ENCODE measurements around the gene RNF223.

RNF223 gene

DNA sequence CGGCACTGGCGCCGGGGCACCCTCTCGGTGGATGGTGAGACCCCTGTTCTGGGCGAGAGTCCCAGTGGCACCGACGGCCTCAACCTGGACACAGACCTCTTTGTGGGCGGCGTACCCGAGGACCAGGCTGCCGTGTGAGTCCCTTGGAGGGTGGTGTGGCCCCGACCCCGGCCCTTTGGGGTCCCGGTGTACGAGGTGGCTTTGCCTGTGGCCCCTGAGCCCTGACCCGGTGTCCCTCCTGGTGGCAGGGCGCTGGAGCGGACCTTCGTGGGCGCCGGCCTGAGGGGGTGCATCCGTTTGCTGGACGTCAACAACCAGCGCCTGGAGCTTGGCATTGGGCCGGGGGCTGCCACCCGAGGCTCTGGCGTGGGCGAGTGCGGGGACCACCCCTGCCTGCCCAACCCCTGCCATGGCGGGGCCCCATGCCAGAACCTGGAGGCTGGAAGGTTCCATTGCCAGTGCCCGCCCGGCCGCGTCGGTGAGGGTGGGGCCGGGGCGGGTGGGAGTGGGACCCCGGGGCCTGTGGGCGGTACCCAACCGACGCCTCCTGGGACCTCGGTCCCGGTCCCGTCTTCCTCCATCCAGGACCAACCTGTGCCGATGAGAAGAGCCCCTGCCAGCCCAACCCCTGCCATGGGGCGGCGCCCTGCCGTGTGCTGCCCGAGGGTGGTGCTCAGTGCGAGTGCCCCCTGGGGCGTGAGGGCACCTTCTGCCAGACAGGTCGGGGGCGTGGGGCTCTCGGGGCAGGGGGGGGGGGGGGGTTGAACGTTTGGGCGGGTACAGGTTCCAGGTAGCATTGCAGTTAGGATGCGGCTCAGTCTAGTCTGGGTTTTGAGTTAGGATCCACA is 24.6 kb downstream of the RNF223 start:
- Histone ChIP-seq H3K27ac (ENCODE audit: low read length) (no peak overlapping the region), H3K27me3 (ENCODE audit: insufficient read depth, low read length) (no peaks in the 10 kb centered on the region), H3K36me3 (ENCODE audit: insufficient read depth, low read depth, low read length) (peaks cover 40% of the 10 kb centered on the region)

DNA sequence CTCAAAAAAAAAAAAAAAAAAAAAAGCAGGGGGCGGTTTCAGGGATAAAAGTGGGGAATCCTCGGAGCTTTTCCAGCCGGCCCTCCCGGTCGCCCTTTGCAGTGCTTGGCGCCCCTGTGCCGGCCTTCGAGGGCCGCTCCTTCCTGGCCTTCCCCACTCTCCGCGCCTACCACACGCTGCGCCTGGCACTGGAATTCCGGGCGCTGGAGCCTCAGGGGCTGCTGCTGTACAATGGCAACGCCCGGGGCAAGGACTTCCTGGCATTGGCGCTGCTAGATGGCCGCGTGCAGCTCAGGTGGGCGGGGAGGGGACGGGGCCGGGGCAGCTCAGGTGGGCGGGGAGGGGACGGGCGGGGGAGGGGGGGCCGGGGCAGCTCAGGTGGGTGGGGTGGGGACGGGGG is 25.3 kb downstream of the RNF223 start:
- H3K27ac ChIP-seq (ENCODE audit: low read length) = no peak overlapping the region
- no peak overlapping the region for H3K9ac ChIP-seq (ENCODE audit: low read depth, low read length)
- H3K4me3 ChIP-seq (ENCODE audit: low read length) = no peak overlapping the region
- no peaks in the 10 kb centered on the region for H3K9me3 ChIP-seq (ENCODE audit: insufficient read depth, low read depth, low read length)
- H3K36me3 ChIP-seq (ENCODE audit: insufficient read depth, low read depth, low read length) = peaks cover 39% of the 10 kb centered on the region
- H3K27me3 ChIP-seq (ENCODE audit: insufficient read depth, low read length) = no peaks in the 10 kb centered on the region
- H3K4me1 ChIP-seq (ENCODE audit: insufficient read depth, low read length) = no peaks in the 10 kb centered on the region

More for the DNA sequence above, 24.6 kb downstream of the RNF223 start:
- no peak overlapping the region for H3K9ac ChIP-seq (ENCODE audit: low read depth, low read length)
- H3K4me1 ChIP-seq (ENCODE audit: insufficient read depth, low read length) = no peaks in the 10 kb centered on the region
- no peak overlapping the region for H3K4me3 ChIP-seq (ENCODE audit: low read length)
- H3K9me3 ChIP-seq (ENCODE audit: insufficient read depth, low read depth, low read length) = no peaks in the 10 kb centered on the region

DNA sequence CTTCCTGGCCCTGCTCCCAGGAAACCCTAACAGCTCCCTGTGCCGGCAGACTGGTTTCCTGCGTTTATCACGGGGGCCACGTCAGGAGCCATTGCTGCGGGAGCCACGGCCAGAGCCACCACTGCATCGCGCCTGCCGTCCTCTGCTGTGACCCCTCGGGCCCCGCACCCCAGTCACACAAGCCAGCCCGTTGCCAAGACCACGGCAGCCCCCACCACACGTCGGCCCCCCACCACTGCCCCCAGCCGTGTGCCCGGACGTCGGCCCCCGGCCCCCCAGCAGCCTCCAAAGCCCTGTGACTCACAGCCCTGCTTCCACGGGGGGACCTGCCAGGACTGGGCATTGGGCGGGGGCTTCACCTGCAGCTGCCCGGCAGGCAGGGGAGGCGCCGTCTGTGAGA is 26.1 kb downstream of the RNF223 start:
- H3K9me3 ChIP-seq (ENCODE audit: insufficient read depth, low read depth, low read length) = no peaks in the 10 kb centered on the region
- H3K9ac ChIP-seq (ENCODE audit: low read depth, low read length) = no peak overlapping the region
- H3K4me1 ChIP-seq (ENCODE audit: insufficient read depth, low read length) = no peaks in the 10 kb centered on the region
- H3K27ac ChIP-seq (ENCODE audit: low read length) = no peak overlapping the region
- no peak overlapping the region for H3K4me3 ChIP-seq (ENCODE audit: low read length)
- peaks cover 41% of the 10 kb centered on the region for H3K36me3 ChIP-seq (ENCODE audit: insufficient read depth, low read depth, low read length)
- no peaks in the 10 kb centered on the region for H3K27me3 ChIP-seq (ENCODE audit: insufficient read depth, low read length)

DNA sequence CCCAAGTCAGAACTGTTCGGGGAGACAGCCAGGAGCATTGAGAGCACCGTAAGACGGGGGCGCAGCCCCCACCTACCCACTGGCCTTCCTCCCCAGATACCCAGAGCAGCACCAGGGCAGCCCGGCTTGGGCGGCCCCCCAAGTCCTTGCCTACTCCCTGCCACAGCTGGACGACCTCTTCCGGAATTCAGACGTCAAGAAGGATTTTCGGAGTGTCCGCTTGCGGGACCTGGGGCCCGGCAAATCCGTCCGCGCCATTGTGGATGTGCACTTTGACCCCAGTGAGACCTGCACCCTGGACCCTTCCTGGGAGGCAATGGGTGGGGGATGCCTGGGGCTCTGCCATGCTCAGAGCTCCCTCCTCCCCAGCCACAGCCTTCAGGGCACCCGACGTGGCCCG is 26.7 kb downstream of the RNF223 start:
- peaks cover 35% of the 10 kb centered on the region for H3K36me3 ChIP-seq (ENCODE audit: insufficient read depth, low read depth, low read length)
- H3K4me3 ChIP-seq (ENCODE audit: low read length) = no peak overlapping the region
- no peak overlapping the region for H3K9ac ChIP-seq (ENCODE audit: low read depth, low read length)
- no peaks in the 10 kb centered on the region for H3K9me3 ChIP-seq (ENCODE audit: insufficient read depth, low read depth, low read length)
- no peak overlapping the region for H3K27ac ChIP-seq (ENCODE audit: low read length)
- H3K27me3 ChIP-seq (ENCODE audit: insufficient read depth, low read length) = no peaks in the 10 kb centered on the region
- H3K4me1 ChIP-seq (ENCODE audit: insufficient read depth, low read length) = no peaks in the 10 kb centered on the region

DNA sequence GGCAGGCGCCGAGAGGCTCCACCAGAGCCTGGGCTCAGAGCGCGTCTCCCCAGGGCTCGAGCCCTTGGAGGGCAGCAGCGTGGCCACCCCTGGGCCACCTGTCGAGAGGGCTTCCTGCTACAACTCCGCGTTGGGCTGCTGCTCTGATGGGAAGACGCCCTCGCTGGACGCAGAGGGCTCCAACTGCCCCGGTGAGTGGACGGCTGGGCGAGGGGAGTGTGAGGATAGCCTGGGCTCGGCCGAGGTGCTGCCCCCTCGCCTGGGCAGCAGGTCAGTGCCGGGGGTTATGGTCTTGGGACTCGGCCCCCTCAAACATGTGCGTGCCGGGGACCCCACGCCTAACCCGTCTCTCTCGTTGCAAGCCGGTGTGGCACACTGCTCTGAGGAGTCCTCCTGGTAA is 27.3 kb downstream of the RNF223 start:
- no peak overlapping the region for H3K4me3 ChIP-seq (ENCODE audit: low read length)
- no peaks in the 10 kb centered on the region for H3K27me3 ChIP-seq (ENCODE audit: insufficient read depth, low read length)
- no peaks in the 10 kb centered on the region for H3K9me3 ChIP-seq (ENCODE audit: insufficient read depth, low read depth, low read length)
- H3K27ac ChIP-seq (ENCODE audit: low read length) = no peak overlapping the region
- no peak overlapping the region for H3K9ac ChIP-seq (ENCODE audit: low read depth, low read length)
- H3K4me1 ChIP-seq (ENCODE audit: insufficient read depth, low read length) = no peaks in the 10 kb centered on the region
- peaks cover 29% of the 10 kb centered on the region for H3K36me3 ChIP-seq (ENCODE audit: insufficient read depth, low read depth, low read length)

DNA sequence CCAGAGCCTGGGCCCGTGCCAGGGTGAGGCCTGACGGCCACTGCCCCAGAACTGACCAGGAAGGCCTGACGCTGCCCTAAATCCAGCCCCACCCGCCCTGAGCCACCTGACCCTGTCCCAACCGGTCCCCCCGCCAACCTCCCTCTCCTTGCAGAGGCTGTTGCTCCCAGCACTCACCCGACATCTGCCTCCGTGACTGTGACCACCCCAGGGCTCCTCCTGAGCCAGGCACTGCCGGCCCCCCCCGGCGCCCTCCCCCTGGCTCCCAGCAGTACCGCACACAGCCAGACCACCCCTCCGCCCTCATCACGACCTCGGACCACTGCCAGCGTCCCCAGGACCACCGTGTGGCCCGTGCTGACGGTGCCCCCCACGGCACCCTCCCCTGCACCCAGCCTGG is 27.9 kb downstream of the RNF223 start:
- H3K36me3 ChIP-seq (ENCODE audit: insufficient read depth, low read depth, low read length) = peaks cover 23% of the 10 kb centered on the region
- H3K9ac ChIP-seq (ENCODE audit: low read depth, low read length) = no peak overlapping the region
- H3K27ac ChIP-seq (ENCODE audit: low read length) = no peak overlapping the region
- no peak overlapping the region for H3K4me3 ChIP-seq (ENCODE audit: low read length)
- no peaks in the 10 kb centered on the region for H3K9me3 ChIP-seq (ENCODE audit: insufficient read depth, low read depth, low read length)
- no peaks in the 10 kb centered on the region for H3K4me1 ChIP-seq (ENCODE audit: insufficient read depth, low read length)
- H3K27me3 ChIP-seq (ENCODE audit: insufficient read depth, low read length) = no peaks in the 10 kb centered on the region

DNA sequence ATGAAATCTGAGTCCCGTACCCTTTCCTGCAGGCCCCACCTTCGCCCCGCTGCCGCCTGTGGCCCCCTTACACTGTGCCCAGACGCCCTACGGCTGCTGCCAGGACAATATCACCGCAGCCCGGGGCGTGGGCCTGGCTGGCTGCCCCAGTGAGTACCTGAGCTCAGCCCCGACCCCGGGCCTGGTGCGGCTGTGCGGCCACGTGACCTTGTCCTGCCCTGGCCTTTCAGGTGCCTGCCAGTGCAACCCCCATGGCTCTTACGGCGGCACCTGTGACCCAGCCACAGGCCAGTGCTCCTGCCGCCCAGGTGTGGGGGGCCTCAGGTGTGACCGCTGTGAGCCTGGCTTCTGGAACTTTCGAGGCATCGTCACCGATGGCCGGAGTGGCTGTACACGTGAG is 29.0 kb downstream of the RNF223 start:
- H3K9ac ChIP-seq (ENCODE audit: low read depth, low read length) = no peak overlapping the region
- H3K27me3 ChIP-seq (ENCODE audit: insufficient read depth, low read length) = peaks cover 4% of the 10 kb centered on the region
- no peaks in the 10 kb centered on the region for H3K4me1 ChIP-seq (ENCODE audit: insufficient read depth, low read length)
- H3K4me3 ChIP-seq (ENCODE audit: low read length) = no peak overlapping the region
- no peaks in the 10 kb centered on the region for H3K9me3 ChIP-seq (ENCODE audit: insufficient read depth, low read depth, low read length)
- no peak overlapping the region for H3K27ac ChIP-seq (ENCODE audit: low read length)
- H3K36me3 ChIP-seq (ENCODE audit: insufficient read depth, low read depth, low read length) = peaks cover 23% of the 10 kb centered on the region

DNA sequence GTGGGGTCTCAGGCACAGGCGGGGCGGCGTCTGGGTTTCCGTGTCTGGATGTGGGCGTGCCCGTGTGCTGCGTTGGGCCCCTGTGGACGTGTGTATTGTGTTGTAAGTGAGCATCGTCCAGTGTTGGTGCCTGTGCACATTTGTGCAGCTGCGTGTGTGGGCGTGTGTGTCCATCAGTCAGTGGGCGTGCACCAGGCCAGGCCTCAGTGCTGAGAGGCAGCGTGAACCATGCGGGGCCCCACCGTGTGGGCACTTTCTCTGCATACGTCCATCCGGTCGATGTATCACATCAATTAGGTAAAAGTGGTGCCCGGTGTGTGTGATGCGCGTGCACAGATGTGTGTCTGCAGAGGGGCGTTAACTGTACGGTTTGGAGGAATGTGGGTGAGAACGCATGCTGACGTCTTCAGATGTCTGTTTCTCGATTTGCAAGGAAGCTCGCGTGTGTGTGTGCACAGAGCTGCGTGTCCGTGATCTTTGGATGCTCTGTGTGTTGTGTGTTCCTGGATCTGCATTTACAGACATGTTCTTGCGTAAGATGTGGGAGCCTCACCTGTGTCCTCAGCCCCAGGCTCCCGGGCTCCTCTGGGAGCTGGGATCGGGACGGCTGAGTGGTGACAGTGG is 29.5 kb downstream of the RNF223 start:
- H3K36me3 ChIP-seq (ENCODE audit: insufficient read depth, low read depth, low read length) = peaks cover 23% of the 10 kb centered on the region
- H3K27me3 ChIP-seq (ENCODE audit: insufficient read depth, low read length) = peaks cover 9% of the 10 kb centered on the region
- H3K27ac ChIP-seq (ENCODE audit: low read length) = no peak overlapping the region
- no peaks in the 10 kb centered on the region for H3K4me1 ChIP-seq (ENCODE audit: insufficient read depth, low read length)
- no peaks in the 10 kb centered on the region for H3K9me3 ChIP-seq (ENCODE audit: insufficient read depth, low read depth, low read length)
- H3K4me3 ChIP-seq (ENCODE audit: low read length) = no peak overlapping the region
- no peak overlapping the region for H3K9ac ChIP-seq (ENCODE audit: low read depth, low read length)

DNA sequence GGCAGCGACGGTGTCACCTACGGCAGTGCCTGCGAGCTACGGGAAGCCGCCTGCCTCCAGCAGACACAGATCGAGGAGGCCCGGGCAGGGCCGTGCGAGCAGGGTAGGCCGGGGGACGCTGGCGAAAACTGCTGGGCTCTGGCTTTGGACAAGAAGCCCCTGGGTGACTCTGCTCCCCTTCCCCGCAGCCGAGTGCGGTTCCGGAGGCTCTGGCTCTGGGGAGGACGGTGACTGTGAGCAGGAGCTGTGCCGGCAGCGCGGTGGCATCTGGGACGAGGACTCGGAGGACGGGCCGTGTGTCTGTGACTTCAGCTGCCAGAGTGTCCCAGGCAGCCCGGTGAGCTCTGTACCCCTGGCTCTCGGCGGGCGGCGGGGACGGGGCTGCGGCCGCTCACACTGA is 30.2 kb downstream of the RNF223 start:
- Histone ChIP-seq H3K4me3 (ENCODE audit: low read length) (no peak overlapping the region), H3K27ac (ENCODE audit: low read length) (no peak overlapping the region), H3K9me3 (ENCODE audit: insufficient read depth, low read depth, low read length) (no peaks in the 10 kb centered on the region), H3K9ac (ENCODE audit: low read depth, low read length) (no peak overlapping the region), H3K27me3 (ENCODE audit: insufficient read depth, low read length) (peaks cover 16% of the 10 kb centered on the region), H3K36me3 (ENCODE audit: insufficient read depth, low read depth, low read length) (peaks cover 23% of the 10 kb centered on the region), H3K4me1 (ENCODE audit: insufficient read depth, low read length) (no peaks in the 10 kb centered on the region; the same call in 1 of the 2 replicates)

DNA sequence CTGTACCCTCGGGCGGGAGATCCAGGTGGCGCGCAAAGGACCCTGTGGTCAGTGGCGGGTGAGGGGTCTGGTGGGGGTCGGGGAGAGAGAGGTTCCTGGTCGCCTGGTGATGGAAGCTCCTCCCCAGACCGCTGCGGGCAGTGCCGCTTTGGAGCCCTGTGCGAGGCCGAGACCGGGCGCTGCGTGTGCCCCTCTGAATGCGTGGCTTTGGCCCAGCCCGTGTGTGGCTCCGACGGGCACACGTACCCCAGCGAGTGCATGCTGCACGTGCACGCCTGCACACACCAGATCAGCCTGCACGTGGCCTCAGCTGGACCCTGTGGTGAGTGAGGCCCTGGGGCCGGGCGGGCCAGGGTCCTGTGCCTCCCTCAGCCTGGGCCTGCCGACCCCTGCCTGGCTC is 30.7 kb downstream of the RNF223 start:
- Histone ChIP-seq H3K27me3 (ENCODE audit: insufficient read depth, low read length) (peaks cover 21% of the 10 kb centered on the region), H3K9ac (ENCODE audit: low read depth, low read length) (no peak overlapping the region), H3K4me3 (ENCODE audit: low read length) (no peak overlapping the region), H3K27ac (ENCODE audit: low read length) (no peak overlapping the region), H3K36me3 (ENCODE audit: insufficient read depth, low read depth, low read length) (peaks cover 23% of the 10 kb centered on the region), H3K4me1 (ENCODE audit: insufficient read depth, low read length) (no peaks in the 10 kb centered on the region; the same call in 1 of the 2 replicates), H3K9me3 (ENCODE audit: insufficient read depth, low read depth, low read length) (no peaks in the 10 kb centered on the region)

DNA sequence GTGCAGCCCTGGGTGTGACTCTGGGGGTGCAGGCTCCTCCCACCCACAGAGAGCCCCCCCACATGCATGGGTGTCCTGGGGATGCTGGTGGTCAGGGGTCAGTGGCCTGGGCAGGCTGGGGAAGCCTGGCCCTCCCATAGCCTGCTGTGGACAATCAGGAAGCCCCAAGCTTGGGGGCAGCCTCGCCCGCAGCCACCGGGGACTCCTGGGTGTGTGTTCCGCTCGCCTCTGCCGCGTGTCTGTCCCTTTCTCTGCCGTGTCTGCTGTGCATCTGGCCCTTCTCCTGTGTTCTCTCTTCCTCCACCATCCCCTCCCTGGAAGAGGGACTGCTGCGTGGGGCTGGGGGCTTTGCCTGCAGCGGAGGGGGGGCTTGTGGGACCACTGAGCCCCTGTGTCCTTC is 31.3 kb downstream of the RNF223 start:
- Histone ChIP-seq H3K27ac (ENCODE audit: low read length) (no peak overlapping the region), H3K27me3 (ENCODE audit: insufficient read depth, low read length) (peaks cover 27% of the 10 kb centered on the region), H3K4me3 (ENCODE audit: low read length) (no peak overlapping the region), H3K36me3 (ENCODE audit: insufficient read depth, low read depth, low read length) (peaks cover 23% of the 10 kb centered on the region), H3K9ac (ENCODE audit: low read depth, low read length) (no peak overlapping the region), H3K4me1 (ENCODE audit: insufficient read depth, low read length) (no peaks in the 10 kb centered on the region; the same call in 1 of the 2 replicates), H3K9me3 (ENCODE audit: insufficient read depth, low read depth, low read length) (no peaks in the 10 kb centered on the region)

DNA sequence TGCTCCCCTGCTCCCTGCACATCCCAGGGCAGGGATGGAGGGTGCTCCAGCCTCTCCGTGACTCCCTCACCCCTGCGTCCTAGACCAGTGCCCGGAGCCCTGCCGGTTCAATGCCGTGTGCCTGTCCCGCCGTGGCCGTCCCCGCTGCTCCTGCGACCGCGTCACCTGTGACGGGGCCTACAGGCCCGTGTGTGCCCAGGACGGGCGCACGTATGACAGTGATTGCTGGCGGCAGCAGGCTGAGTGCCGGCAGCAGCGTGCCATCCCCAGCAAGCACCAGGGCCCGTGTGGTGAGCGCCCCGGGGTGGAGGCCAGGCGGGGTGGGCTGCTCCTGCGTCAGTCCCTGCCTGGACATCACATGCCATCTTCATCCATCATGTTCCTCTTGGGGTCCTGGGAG is 32.2 kb downstream of the RNF223 start:
- H3K27me3 ChIP-seq (ENCODE audit: insufficient read depth, low read length) = peaks cover 36% of the 10 kb centered on the region
- H3K9me3 ChIP-seq (ENCODE audit: insufficient read depth, low read depth, low read length) = no peaks in the 10 kb centered on the region
- H3K9ac ChIP-seq (ENCODE audit: low read depth, low read length) = no peak overlapping the region
- no peak overlapping the region for H3K4me3 ChIP-seq (ENCODE audit: low read length)
- no peaks in the 10 kb centered on the region; the same call in 1 of the 2 replicates for H3K4me1 ChIP-seq (ENCODE audit: insufficient read depth, low read length)
- no peak overlapping the region for H3K27ac ChIP-seq (ENCODE audit: low read length)
- H3K36me3 ChIP-seq (ENCODE audit: insufficient read depth, low read depth, low read length) = peaks cover 20% of the 10 kb centered on the region; the same call in 1 of the 2 replicates
